Measurements from ENCODE around the gene CDKAL1. TPM values are rescaled to one million over a fixed set of nuclear protein-coding genes. Genes with fewer than 3 reads are reported as not detected.
"Not testable (repeated sequence)": the region's sequence is repeated elsewhere in the genome, so short reads cannot be mapped to it uniquely, and the experiment has no call there.

CDKAL1 gene
- total RNA-seq, 2 donors from 2014 or later: 23.0 to 23.7 TPM

DNA sequence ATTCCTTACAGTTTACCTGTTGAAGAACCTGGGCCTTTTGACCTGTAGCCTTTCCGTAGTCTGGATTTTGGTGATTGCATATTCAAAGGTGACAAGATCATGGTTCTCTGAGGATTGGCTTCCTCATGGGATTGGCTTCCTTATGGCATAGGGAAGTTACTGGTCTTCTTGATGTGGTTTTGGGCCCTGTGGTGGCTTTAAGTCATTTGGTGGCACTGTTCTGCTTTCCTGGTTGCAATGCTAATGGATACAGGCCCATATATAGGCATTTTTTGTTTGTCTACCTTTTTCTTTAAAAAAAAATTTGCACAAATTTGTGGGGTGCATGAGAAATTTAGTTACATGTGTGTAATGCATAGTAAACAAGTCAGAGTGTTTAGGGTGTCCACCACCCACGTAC, 185.7 kb downstream of the CDKAL1 start:
- H3K27me3 Mint-ChIP-seq: no peaks in the 10 kb centered on the region
- DNase-seq: no peak
- no peaks in the 10 kb centered on the region for H3K9me3 ChIP-seq (ENCODE audit: control insufficient read depth, low read length, poor library complexity, severe bottlenecking)
- no peak overlapping the region for H3K4me3 Mint-ChIP-seq
- ATAC-seq: no peak
- H3K4me1 Mint-ChIP-seq: peaks cover 18% of the 10 kb centered on the region
- peaks cover 2% of the 10 kb centered on the region for H3K36me3 Mint-ChIP-seq (ENCODE audit: low read depth)
- no peak overlapping the region for H3K27ac Mint-ChIP-seq

DNA sequence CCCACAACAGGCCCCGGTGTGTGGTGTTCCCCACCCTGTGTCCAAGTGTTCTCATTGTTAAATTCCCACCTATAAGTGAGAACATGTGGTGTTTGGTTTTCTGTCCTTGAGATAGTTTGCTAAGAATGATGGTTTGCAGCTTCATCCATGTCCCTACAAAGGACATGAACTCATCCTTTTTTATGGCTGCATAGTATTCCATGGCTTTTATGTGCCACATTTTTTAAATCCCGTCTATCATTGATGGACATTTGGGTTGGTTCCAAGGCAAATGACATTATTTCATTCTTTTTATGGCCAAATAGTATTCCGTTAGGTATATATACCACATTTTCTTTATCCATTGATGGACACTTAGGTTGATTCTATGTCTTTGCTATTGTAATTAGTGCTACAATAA, 186.9 kb downstream of the CDKAL1 start:
- H3K4me3 Mint-ChIP-seq; DNase-seq; H3K9me3 ChIP-seq (ENCODE audit: control insufficient read depth, low read length, poor library complexity, severe bottlenecking); H3K27ac Mint-ChIP-seq; H3K27me3 Mint-ChIP-seq; H3K36me3 Mint-ChIP-seq (ENCODE audit: low read depth); ATAC-seq: not testable (repeated sequence)
- H3K4me1 Mint-ChIP-seq: peaks cover 18% of the 10 kb centered on the region

DNA sequence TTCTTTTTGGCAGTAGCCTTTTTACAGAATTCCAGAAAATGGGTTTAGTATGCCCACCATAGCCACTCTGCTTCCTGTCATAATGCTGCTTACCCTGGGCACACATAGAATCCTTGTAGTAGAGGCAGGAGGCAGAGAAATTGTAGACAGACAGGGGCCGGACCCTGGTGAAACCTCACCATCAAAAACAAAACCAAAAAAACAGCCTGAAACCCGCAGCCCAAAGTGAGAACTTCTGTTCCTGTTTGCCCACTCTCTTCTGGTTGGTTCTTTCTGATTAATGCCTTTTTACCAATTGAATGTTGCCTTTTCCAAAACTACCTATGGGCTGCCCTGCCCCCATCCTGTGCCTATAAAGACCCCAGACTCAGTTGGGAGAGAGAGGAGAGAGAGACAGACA, 188.2 kb downstream of the CDKAL1 start:
- H3K27ac Mint-ChIP-seq: no peak overlapping the region
- no peaks in the 10 kb centered on the region for H3K9me3 ChIP-seq (ENCODE audit: control insufficient read depth, low read length, poor library complexity, severe bottlenecking)
- peaks cover 2% of the 10 kb centered on the region for H3K36me3 Mint-ChIP-seq (ENCODE audit: low read depth)
- H3K27me3 Mint-ChIP-seq: no peaks in the 10 kb centered on the region
- peaks cover 18% of the 10 kb centered on the region for H3K4me1 Mint-ChIP-seq
- DNase-seq (no peak), ATAC-seq (no peak)
- H3K4me3 Mint-ChIP-seq: no peak overlapping the region

DNA sequence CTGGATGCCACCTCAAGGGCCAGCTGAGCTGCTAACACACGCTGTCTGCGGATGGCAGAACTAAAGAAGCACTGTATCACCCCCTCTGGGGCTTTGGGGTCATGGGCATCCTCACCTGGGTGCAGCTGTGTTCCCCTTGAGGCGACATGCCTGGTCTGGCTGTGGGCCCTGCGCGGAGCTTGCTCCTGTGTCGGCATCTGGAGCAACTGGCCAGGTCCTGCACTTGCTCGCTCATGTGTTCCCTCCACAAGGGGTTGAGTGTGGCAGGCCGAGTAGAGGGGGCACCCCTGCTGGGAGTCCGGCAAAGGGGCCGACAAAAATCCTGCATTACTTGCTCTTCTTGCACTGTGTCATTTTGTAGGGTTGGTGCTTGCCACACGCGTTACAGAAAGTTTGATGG, 189.0 kb downstream of the CDKAL1 start:
- H3K9me3 ChIP-seq (ENCODE audit: control insufficient read depth, low read length, poor library complexity, severe bottlenecking): no peaks in the 10 kb centered on the region
- ATAC-seq (no peak), DNase-seq (no peak)
- H3K27ac Mint-ChIP-seq: no peak overlapping the region
- peaks cover 14% of the 10 kb centered on the region for H3K4me1 Mint-ChIP-seq
- no peak overlapping the region for H3K4me3 Mint-ChIP-seq
- H3K27me3 Mint-ChIP-seq: no peaks in the 10 kb centered on the region
- H3K36me3 Mint-ChIP-seq (ENCODE audit: low read depth): peaks cover 2% of the 10 kb centered on the region

DNA sequence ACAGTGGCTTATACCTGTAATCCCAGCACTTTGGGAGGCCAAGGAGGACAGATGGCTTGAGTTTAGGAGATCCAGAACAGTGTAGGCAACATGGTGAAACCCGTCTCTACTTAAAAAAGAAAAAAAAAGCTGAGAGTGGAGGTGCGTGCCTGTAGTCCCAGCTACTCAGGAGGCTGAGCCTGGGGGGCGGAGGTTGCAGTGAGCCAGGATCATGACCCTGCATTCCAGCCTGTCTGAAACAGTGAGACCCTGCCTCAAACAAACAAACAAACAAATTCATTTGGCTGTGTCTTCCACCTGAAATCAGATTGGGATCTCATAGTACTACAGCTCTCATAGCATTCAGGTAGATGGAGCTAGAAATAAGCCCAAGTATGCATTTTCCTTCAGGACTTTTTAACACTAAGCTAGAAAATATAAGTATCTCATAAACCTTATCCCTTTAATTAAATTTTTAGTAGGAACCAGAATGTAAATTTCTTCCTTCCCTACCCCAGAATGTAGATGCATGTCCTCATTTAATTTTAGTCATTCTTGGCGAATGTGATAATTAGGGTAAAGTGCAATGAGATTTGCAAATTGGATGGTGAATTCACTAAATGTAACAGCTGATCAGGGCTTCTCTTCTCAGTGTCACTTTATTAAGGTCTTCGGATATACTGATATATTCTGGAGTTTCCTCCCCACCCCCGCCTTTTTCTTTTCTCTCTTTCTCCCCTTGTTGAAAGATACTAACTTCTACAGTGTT, 190.4 kb downstream of the CDKAL1 start:
- H3K27ac Mint-ChIP-seq: no peak overlapping the region

DNA sequence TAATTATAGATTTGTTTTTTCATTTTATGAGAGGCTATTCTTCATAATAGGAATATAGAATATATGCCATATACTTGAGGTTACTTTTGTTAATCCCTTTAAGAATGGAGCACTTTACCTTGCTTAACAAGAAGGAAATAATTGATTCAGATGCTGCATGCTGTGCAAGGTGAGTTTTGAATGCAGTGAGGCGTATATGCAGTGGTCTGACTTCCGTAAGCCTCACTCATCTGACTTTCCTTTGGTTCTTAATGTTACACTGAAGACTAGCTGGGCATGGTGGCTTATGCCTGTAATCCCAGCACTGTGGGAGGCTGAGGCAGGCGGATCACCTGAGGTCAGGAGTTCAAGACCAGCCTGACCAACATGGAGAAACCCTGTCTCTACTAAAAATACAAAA, 191.0 kb downstream of the CDKAL1 start:
- not testable (repeated sequence) for DNase-seq; H3K9me3 ChIP-seq (ENCODE audit: control insufficient read depth, low read length, poor library complexity, severe bottlenecking); H3K36me3 Mint-ChIP-seq (ENCODE audit: low read depth); H3K27ac Mint-ChIP-seq; H3K4me1 Mint-ChIP-seq; ATAC-seq; H3K27me3 Mint-ChIP-seq; H3K4me3 Mint-ChIP-seq

More for the DNA sequence above, 190.4 kb downstream of the CDKAL1 start:
- peaks cover 10% of the 10 kb centered on the region for H3K4me1 Mint-ChIP-seq
- no peaks in the 10 kb centered on the region for H3K27me3 Mint-ChIP-seq
- ATAC-seq (no peak), DNase-seq (no peak)
- no peak overlapping the region for H3K4me3 Mint-ChIP-seq
- H3K36me3 Mint-ChIP-seq (ENCODE audit: low read depth): peaks cover 2% of the 10 kb centered on the region
- H3K9me3 ChIP-seq (ENCODE audit: control insufficient read depth, low read length, poor library complexity, severe bottlenecking): no peaks in the 10 kb centered on the region

DNA sequence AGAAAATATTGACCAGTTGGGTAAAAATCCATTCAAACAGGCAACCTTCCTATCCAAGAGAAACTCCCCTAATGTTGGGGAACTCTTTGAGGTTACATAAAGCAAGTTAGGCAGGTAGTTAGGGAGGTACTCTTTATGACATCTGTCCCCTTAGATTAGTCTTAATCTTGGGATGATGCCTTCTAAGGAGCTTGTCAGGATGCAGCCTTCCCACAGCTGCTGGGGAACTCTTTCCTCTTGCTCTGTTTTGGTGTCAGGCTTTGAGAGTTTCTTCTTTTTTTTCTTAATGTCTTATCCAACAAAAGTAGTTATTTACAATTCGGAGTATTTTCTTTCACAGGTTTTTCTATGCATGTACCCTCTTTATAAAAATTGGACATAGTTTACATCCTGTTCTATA, 194.8 kb downstream of the CDKAL1 start:
- H3K4me1 Mint-ChIP-seq: peaks cover 4% of the 10 kb centered on the region
- ATAC-seq (no peak), DNase-seq (no peak)
- no peak overlapping the region for H3K4me3 Mint-ChIP-seq
- H3K9me3 ChIP-seq (ENCODE audit: control insufficient read depth, low read length, poor library complexity, severe bottlenecking): no peaks in the 10 kb centered on the region
- H3K27me3 Mint-ChIP-seq: no peaks in the 10 kb centered on the region
- no peak overlapping the region for H3K27ac Mint-ChIP-seq
- peaks cover 2% of the 10 kb centered on the region for H3K36me3 Mint-ChIP-seq (ENCODE audit: low read depth)

DNA sequence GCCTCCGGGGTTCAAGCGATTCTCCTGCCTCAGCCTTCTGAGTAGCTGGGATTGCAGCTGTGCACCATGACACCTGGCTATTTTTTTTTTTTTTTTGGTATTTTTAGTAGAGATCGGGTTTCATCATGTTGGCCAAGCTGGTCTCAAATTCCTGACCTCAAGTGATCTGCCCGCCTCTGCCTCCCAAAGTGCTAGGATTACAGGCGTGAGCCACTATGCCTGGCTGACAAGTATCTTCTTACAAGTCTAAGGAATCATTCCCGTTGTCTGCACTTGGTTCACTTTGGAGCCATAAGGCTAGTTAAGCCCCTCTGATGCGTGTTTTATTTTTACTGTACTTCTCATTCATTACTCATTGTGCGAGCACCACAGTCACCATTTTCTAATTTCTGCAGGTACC, 198.1 kb downstream of the CDKAL1 start:
- not testable (repeated sequence) for DNase-seq, H3K27me3 Mint-ChIP-seq, ATAC-seq

DNA sequence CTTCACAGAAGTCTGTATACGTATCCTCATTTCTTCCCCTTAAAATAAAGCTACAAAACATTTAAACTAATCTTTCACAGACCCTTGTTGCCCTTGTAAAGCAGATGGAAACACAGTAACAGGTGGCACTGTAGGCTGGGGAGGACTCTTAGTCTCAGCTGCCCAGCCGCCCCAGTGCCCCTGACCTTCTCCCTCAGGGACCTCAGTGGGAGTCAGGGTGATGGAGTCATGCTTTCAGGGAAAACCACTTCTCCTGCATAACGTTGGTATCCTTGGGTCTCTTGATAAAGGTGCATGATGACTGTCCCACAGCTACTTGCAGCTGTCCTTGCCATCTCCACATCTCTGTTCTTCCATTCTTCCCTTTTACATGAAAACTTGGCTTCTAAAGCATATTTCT, 198.6 kb downstream of the CDKAL1 start:
- Mint-ChIP-seq H3K4me3 (no peak overlapping the region), H3K27ac (no peak overlapping the region), H3K36me3 (ENCODE audit: low read depth) (peaks cover 2% of the 10 kb centered on the region), H3K4me1 (peaks cover 4% of the 10 kb centered on the region), H3K27me3 (no peaks in the 10 kb centered on the region)
- DNase-seq (no peak), ATAC-seq (no peak)
- H3K9me3 ChIP-seq (ENCODE audit: control insufficient read depth, low read length, poor library complexity, severe bottlenecking): no peaks in the 10 kb centered on the region

More for the DNA sequence above, 198.1 kb downstream of the CDKAL1 start:
- not testable (repeated sequence) for H3K4me1 Mint-ChIP-seq; H3K4me3 Mint-ChIP-seq; H3K9me3 ChIP-seq (ENCODE audit: control insufficient read depth, low read length, poor library complexity, severe bottlenecking); H3K27ac Mint-ChIP-seq; H3K36me3 Mint-ChIP-seq (ENCODE audit: low read depth)

DNA sequence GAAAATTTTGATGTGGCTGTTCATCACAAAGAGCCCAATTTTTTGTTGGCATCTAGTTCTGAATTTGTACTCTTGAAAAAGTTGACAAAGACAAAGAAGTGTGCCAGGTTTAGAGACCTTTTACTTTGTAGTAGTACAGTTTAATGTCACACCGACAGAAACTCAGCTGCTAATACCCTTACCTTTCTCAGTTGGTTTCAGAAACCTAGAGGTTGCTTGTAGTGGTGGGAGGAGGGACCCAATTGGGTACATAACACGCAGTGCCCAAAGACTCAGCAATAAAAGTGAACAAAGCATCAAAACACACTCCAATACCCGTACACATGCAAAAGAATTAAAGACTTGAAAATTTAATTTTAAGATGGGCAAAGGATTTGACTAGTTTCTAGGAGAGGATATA, 203.7 kb downstream of the CDKAL1 start:
- Mint-ChIP-seq H3K36me3 (ENCODE audit: low read depth) (peaks cover 15% of the 10 kb centered on the region), H3K27me3 (no peaks in the 10 kb centered on the region), H3K4me1 (peaks cover 3% of the 10 kb centered on the region), H3K27ac (no peak overlapping the region), H3K4me3 (no peak overlapping the region)
- ATAC-seq (no peak), DNase-seq (no peak)
- H3K9me3 ChIP-seq (ENCODE audit: control insufficient read depth, low read length, poor library complexity, severe bottlenecking): no peaks in the 10 kb centered on the region

DNA sequence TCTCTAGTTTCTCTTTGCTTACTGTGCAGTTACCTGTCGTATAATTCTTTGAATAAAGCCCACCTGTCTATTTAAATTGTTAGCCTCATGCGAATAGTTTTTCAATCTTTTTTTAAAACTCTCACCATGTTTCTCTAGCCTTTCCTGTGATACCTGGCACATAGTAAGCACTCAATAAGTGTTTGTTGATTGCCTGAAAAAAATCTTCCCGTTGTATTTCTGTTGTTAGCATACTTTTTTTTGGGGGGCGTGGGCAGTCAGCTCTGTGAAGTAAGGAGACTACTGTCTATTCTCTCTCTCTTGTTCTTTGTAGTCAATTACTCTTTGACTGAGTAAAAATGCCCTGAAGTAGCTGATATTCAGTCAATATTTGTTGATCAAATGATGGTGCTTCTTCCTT, 205.8 kb downstream of the CDKAL1 start:
- no peak overlapping the region for H3K27ac Mint-ChIP-seq
- ATAC-seq: no peak

DNA sequence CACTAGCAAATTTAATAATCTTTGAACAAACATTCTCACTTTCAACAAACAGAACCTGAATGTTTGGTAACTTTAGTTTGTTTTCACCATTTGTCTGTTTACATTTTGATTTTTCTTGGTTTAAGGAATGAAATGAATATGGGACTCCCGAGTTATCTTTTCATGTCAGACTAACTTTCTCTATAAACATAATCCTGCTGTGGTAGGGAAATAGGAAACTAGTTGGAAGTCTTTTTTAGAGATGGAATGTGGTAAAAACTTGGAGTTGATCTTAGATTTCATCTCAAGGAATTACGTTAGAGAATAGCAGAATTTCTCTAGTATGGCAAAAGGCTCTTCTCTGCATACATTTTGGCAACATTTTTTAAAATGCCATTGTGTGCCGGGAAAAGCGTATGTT, 206.5 kb downstream of the CDKAL1 start:
- no peak for DNase-seq
- no peak overlapping the region for H3K4me3 Mint-ChIP-seq
- no peak overlapping the region for H3K27ac Mint-ChIP-seq
- no peak for ATAC-seq
- H3K27me3 Mint-ChIP-seq: no peaks in the 10 kb centered on the region
- peaks cover 9% of the 10 kb centered on the region for H3K4me1 Mint-ChIP-seq
- H3K9me3 ChIP-seq (ENCODE audit: control insufficient read depth, low read length, poor library complexity, severe bottlenecking): no peaks in the 10 kb centered on the region
- peaks cover 15% of the 10 kb centered on the region for H3K36me3 Mint-ChIP-seq (ENCODE audit: low read depth)

More for the DNA sequence above, 205.8 kb downstream of the CDKAL1 start:
- no peaks in the 10 kb centered on the region for H3K9me3 ChIP-seq (ENCODE audit: control insufficient read depth, low read length, poor library complexity, severe bottlenecking)
- no peaks in the 10 kb centered on the region for H3K27me3 Mint-ChIP-seq
- peaks cover 6% of the 10 kb centered on the region for H3K4me1 Mint-ChIP-seq
- no peak for DNase-seq
- H3K4me3 Mint-ChIP-seq: no peak overlapping the region
- H3K36me3 Mint-ChIP-seq (ENCODE audit: low read depth): peaks cover 15% of the 10 kb centered on the region

DNA sequence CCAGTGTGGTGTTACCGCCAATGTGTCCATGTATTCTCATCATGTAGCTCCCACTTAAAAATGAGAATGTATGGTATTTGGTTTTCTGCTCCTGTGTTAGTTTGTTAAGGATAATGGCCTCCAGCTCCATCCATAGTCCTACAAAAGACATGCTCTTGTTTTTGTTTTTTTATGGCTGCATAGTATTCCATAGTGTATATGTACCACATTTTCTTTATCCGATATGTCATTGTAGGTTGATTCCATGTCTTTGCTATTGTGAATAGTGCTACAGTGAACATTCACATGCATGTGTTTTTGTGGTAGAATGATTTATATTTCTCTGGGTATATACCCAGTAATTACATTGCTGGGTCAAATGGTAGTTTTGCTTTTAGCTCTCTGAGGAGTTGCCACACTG, 207.2 kb downstream of the CDKAL1 start:
- Mint-ChIP-seq H3K27ac (no peak overlapping the region), H3K4me1 (peaks cover 11% of the 10 kb centered on the region), H3K27me3 (no peaks in the 10 kb centered on the region), H3K4me3 (no peak overlapping the region), H3K36me3 (ENCODE audit: low read depth) (peaks cover 15% of the 10 kb centered on the region)
- no peak for ATAC-seq
- DNase-seq: no peak
- H3K9me3 ChIP-seq (ENCODE audit: control insufficient read depth, low read length, poor library complexity, severe bottlenecking): no peaks in the 10 kb centered on the region

DNA sequence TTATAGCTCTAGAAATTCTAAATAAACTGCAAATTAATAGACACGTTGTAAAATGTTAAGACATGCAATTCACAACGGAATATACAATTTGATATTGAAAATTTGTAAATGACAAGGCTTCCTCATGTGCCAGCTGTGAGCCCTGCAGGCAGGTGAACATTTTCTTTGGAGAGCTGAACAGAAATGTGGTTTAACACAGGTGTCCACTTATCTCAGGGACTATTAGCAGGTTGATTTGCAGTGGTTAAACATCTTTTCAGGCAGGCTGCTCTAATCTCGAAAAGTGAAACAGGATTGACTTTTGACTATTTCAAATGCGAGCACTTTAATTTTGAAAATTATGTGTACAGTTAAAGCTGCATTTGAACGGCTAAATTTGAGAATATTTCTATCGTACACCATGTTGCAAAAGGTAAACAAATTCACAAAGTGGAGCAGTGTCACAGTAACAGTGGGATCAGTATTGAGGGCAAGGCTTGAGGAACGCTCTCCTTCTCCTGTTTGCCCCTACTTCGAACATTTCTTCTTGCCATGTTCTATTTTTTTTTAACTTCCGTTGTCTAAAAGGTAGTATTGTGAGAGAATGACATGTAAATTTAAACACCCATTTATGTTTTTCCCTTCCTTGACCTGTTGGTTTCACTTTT, 210.8 kb downstream of the CDKAL1 start:
- H3K27me3 Mint-ChIP-seq: no peaks in the 10 kb centered on the region
- H3K27ac Mint-ChIP-seq: no peak overlapping the region
- H3K36me3 Mint-ChIP-seq (ENCODE audit: low read depth): peaks cover 11% of the 10 kb centered on the region
- no peak overlapping the region for H3K4me3 Mint-ChIP-seq
- no peak for DNase-seq
- no peaks in the 10 kb centered on the region for H3K9me3 ChIP-seq (ENCODE audit: control insufficient read depth, low read length, poor library complexity, severe bottlenecking)
- H3K4me1 Mint-ChIP-seq: peaks cover 13% of the 10 kb centered on the region
- no peak for ATAC-seq
